ENCODE data around the gene NKX2-1.

Gene NKX2-1

DNA sequence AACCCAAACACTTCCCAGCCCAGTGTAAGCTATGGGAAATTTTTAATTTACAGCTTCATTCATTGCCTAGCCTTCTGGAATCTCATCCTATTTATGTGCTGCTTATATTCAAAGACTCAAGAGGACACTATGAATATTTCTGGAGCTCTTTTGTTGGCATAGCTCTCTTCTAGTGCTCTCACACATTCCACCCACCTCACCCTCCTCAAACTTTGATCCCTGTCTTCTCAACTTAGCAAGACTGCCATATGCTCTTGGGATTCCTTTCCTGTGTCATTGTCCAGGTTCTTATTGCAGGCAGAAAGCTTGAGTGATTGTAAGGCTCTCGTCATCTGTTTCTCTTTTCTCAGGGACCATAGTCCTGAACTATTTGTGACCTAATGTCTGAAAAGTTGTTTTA, 18.0 kb upstream of the NKX2-1 start:
- in situ Hi-C loops (cut with MboI; ENCODE audit: low pct_unique_long_range_greater_than_20kb, low sequenced_read_pairs, unreplicated experiment): no loop called here

DNA sequence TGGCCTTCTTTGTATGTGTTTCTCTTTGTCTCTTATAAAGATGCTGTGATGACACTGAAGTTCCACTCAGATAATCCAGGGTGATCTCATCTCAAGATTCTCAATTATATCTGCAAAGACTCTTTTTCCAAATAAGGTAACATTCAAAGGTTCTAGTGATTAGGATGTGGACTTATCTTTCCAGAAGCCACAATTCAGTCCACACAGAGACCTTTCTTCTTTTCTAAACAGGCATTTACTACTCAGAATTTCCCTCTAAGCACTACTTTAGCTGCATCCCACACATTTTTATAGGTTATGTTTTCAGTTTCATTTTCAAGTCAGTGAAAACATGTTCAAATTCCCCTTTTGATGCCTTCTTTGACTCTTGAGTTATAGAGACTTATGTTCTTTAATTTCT, 9.0 kb upstream of the NKX2-1 start:
- DNase-seq (ENCODE audit: low spot score): peak; percentile 5
- in situ Hi-C loops (cut with MboI; ENCODE audit: low pct_unique_long_range_greater_than_20kb, low sequenced_read_pairs, unreplicated experiment): no loop called here

More for the DNA sequence above, 18.0 kb upstream of the NKX2-1 start:
- DNase-seq (ENCODE audit: low spot score): no peak
- TF ChIP-seq, protein P1, sequence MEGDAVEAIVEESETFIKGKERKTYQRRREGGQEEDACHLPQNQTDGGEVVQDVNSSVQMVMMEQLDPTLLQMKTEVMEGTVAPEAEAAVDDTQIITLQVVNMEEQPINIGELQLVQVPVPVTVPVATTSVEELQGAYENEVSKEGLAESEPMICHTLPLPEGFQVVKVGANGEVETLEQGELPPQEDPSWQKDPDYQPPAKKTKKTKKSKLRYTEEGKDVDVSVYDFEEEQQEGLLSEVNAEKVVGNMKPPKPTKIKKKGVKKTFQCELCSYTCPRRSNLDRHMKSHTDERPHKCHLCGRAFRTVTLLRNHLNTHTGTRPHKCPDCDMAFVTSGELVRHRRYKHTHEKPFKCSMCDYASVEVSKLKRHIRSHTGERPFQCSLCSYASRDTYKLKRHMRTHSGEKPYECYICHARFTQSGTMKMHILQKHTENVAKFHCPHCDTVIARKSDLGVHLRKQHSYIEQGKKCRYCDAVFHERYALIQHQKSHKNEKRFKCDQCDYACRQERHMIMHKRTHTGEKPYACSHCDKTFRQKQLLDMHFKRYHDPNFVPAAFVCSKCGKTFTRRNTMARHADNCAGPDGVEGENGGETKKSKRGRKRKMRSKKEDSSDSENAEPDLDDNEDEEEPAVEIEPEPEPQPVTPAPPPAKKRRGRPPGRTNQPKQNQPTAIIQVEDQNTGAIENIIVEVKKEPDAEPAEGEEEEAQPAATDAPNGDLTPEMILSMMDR (IDR thresholded peaks at IDR 0.05; ENCODE audit: extremely low read depth, insufficient read depth, missing control alignments): no peak

DNA sequence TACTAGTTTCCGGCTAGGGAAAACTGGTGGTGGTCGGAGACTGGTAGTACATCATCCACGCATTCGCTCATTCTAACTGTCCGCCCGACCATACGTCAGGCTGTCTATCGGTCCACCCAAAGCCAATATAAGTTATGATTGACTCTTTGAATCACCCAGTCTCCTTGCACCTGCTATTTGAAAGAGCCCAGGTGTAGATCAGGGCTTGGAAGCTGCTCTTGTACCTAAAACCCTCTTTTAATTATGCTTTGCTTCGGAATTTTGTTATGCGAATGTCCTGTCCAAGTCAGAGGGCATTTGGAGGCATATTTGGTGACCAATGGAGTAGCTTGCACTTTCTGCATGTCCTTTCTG, 5.7 kb upstream of the NKX2-1 start:
- in situ Hi-C loops (cut with MboI; ENCODE audit: low pct_unique_long_range_greater_than_20kb, low sequenced_read_pairs, unreplicated experiment): no loop called here
- DNase-seq (ENCODE audit: low spot score): no peak
- TF ChIP-seq, protein P1 (IDR thresholded peaks at IDR 0.05; ENCODE audit: extremely low read depth, insufficient read depth, missing control alignments): no peak

More for the DNA sequence above, 9.0 kb upstream of the NKX2-1 start:
- TF ChIP-seq, protein P1 (IDR thresholded peaks at IDR 0.05; ENCODE audit: extremely low read depth, insufficient read depth, missing control alignments): no peak

DNA sequence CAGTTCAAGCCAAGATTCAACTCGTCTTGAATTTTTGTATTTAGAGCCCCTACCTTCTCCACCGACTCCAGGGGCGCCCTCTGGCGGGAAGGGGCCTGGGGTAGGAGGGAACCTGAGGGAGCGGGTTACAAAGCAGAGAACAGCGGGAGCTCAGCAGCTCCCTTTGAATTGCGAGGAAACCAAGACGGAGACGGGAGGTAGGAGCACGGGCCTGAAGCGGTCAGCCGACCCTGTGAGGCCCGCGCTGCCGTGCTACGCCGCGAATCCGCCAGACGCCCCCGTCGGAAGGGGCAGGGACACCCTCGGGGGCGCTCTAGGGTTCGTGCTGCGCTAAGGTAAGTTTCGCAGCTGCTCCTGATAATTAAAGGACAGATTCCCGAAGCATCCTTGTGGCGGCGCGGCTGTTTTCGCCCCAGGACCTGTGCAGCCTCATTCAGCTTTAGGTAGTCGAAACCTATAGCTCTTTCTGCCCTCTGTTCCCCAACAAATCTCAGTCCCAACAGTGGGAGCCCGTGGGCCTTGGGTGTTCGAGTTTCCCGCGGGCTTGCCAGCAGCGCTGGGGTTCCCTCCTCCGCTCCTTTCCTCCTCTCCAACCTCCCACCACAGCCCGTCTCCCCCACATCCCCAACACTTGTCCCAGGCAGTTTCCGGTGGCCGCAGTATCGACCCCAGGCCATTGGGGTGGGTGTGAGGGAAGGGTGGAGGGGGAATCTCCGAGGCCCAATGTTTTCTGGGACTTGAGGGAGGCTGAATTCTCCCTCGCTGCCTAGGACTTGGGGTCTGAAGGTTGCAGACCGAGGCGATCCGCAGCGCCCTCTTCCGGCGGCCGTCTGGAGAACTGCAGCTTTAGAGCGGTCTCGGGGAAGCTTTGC, 5.1 kb upstream of the NKX2-1 start:
- in situ Hi-C loops (cut with MboI; ENCODE audit: low pct_unique_long_range_greater_than_20kb, low sequenced_read_pairs, unreplicated experiment): loop anchor here (25.0 kb wide), 1 partner anchor 1062 kb away; the partner anchor contains the start of genes FOXA1 and TTC6
- peak; percentile 31 for DNase-seq (ENCODE audit: low spot score)
- TF ChIP-seq, protein P1 (IDR thresholded peaks at IDR 0.05; ENCODE audit: extremely low read depth, insufficient read depth, missing control alignments): peak; percentile 40

DNA sequence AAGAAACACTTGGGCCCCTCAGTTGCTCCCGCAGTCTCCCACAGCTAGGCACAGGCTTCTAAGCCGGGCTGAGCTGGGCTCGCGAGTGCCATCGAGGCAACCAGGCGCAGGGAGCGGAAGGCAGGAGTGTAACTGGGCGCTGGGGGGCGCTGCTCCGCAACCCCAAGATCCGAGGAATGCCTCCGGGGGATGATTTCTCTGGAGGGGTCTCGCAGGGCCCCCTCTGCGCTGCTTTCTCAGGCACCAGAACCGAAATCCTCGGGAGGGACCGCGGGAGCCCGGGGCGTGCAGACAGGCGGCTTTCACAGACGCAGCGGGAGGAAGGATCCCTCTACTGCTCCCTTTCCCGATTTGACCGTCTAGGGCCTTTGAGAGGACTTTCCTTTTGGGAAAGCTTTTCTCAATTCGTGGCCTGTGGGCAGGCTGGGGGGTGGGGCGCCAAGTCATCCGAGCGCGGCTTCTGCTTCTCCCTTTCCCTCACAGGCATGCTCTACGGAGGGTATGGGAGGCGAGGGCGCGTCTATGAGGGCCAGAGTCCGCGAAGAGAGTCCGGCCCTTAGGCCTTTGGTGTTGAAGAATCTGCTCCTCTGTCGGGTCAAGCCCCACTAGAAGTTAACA, 4.3 kb upstream of the NKX2-1 start:
- TF ChIP-seq, protein P1 (IDR thresholded peaks at IDR 0.05; ENCODE audit: extremely low read depth, insufficient read depth, missing control alignments): peak; percentile 4
- DNase-seq (ENCODE audit: low spot score): peak; percentile 23
- in situ Hi-C loops (cut with MboI; ENCODE audit: low pct_unique_long_range_greater_than_20kb, low sequenced_read_pairs, unreplicated experiment): loop anchor here (25.0 kb wide), 1 partner anchor 1063 kb away; the partner anchor contains the start of genes FOXA1 and TTC6

DNA sequence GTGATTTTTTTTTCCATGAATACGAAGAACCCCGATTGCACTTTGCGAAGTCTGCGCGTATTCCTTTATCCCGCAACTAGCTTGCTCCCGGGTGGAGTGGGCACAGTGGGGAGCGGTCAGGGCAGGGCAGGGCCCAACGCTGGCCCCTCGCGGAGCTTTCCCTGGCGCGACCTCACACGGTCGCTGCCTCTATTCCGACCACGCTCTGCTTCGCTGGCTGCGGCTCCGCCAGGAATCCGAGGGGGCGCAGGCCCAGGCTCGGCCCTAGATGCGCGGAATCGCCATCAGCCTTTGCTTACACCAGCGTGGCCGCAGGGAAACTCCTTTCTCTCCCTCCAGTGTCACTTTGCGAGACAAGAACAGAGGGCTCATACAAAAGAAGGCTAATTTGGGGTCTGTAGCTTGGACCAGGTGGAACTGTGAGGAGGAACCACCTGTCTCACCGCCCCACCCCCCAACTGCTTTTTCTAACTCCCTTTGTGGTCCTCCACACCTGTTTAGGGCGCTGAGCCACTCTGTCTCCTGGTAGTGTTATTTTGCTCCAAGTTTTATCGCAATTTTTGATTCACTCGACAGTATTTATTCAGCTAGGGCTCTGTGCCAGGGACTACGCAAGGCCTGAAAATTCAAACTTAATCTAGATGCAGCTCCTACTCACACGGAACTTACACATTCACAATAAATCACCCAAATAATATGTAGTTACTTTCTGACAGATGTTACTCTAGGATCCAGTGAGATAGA, 3.1 kb upstream of the NKX2-1 start:
- TF ChIP-seq, protein P1 (IDR thresholded peaks at IDR 0.05; ENCODE audit: extremely low read depth, insufficient read depth, missing control alignments): no peak
- DNase-seq (ENCODE audit: low spot score): peak; percentile 6
- in situ Hi-C loops (cut with MboI; ENCODE audit: low pct_unique_long_range_greater_than_20kb, low sequenced_read_pairs, unreplicated experiment): loop anchor here (25.0 kb wide), 1 partner anchor 1064 kb away; the partner anchor contains the start of genes FOXA1 and TTC6
